HepG2 (cell line): ENCODE measurements around the gene GPS2. TPM values are rescaled to one million over a fixed set of nuclear protein-coding genes. Genes with fewer than 3 reads are reported as not detected.

Experiments
- FOXA3 ChIP-seq: IDR thresholded peaks from 2 replicates; pipeline ENCODE4 v1.6.1; 2016; ENCODE audit warnings: missing genetic modification reagents, missing compliant biosample characterization
- MLLT10 ChIP-seq: sonication (generic); formaldehyde crosslinking; IDR thresholded peaks from 2 replicates; pipeline ENCODE4 v1.4.0; 2020; ENCODE audit warnings: missing genetic modification reagents
- NR2C2 ChIP-seq: sonication (generic); formaldehyde crosslinking; IDR thresholded peaks from 2 replicates; pipeline ENCODE4 v1.4.0; 2020; ENCODE audit warnings: missing genetic modification reagents, mild to moderate bottlenecking, moderate library complexity, borderline replicate concordance
- ZNF160 ChIP-seq: sonication (generic); formaldehyde crosslinking; IDR thresholded peaks from 2 replicates; pipeline ENCODE4 v1.8.0; 2022; ENCODE audit warnings: mild to moderate bottlenecking, inconsistent platforms, missing genetic modification reagents
- ZNF367 ChIP-seq: sonication (generic); formaldehyde crosslinking; IDR thresholded peaks from 2 replicates; pipeline ENCODE4 v1.4.0; 2020; ENCODE audit warnings: missing genetic modification reagents, borderline replicate concordance
- ZNF7 ChIP-seq: IDR thresholded peaks from 2 replicates; pipeline ENCODE4 v1.6.1; 2016; ENCODE audit warnings: missing biosample characterization, missing genetic modification reagents
- ZNF878 ChIP-seq: sonication (generic); formaldehyde crosslinking; IDR thresholded peaks from 2 replicates; pipeline ENCODE4 v1.8.1; 2023; ENCODE audit warnings: mild to moderate bottlenecking, missing genetic modification reagents, moderate library complexity
- polyA plus RNA-seq, 8 experiments: library from polyadenylated mRNA; depleted of rRNA in 3 of 8; stranded (reverse) in 7 of 8; unstranded in 1 of 8; fragments of >200 nt; fragmentation: Illumina TruSeq in 4 of 8; extraction: Trizol in 4 of 8; gene quantifications; 2 replicates each; pipeline versions ENCODE4 v1.2.1 to v1.2.3, GENCODE V29; 2011 to 2016; ENCODE audit warnings: low read depth in 4 of 8, missing spikeins in 1 of 8, mixed read lengths in 1 of 8; ENCODE audit not compliant: insufficient read depth in 1 of 8
- total RNA-seq, 5 experiments: library from RNA; depleted of rRNA; stranded (reverse); fragments of >200 nt; fragmentation: Illumina TruSeq; extraction: Trizol; gene quantifications; 2 replicates each; pipeline ENCODE4 v1.2.3, GENCODE V29; 2016; ENCODE audit warnings: low read depth in 1 of 5
- TF ChIP-seq, protein P1 (sequence below): sonication (generic); formaldehyde crosslinking; IDR thresholded peaks from 2 replicates; pipeline ENCODE4 v1.4.0; 2020; ENCODE audit warnings: low read depth, missing genetic modification reagents
- TF ChIP-seq, protein P2 (sequence below): sonication (generic); formaldehyde crosslinking; IDR thresholded peaks from 2 replicates; pipeline ENCODE4 v1.4.0; 2020; ENCODE audit warnings: mild to moderate bottlenecking, missing genetic modification reagents
- TF ChIP-seq, protein P3 (sequence below): sonication (generic); formaldehyde crosslinking; IDR thresholded peaks from 2 replicates; pipeline ENCODE4 v1.5.0; 2020; ENCODE audit warnings: missing genetic modification reagents
- TF ChIP-seq, protein P4 (sequence below): sonication (generic); formaldehyde crosslinking; IDR thresholded peaks from 2 replicates; pipeline ENCODE4 v1.4.0; 2020; ENCODE audit warnings: missing genetic modification reagents
- TF ChIP-seq, protein P5 (sequence below): sonication (generic); formaldehyde crosslinking; IDR thresholded peaks from 2 replicates; pipeline ENCODE4 v1.5.0; 2020; ENCODE audit warnings: missing genetic modification reagents
- TF ChIP-seq, protein P6 (sequence below): sonication (generic); formaldehyde crosslinking; IDR thresholded peaks from 2 replicates; pipeline ENCODE4 v1.5.0; 2020; ENCODE audit warnings: mild to moderate bottlenecking, missing genetic modification reagents, borderline replicate concordance

Gene GPS2
- total and polyA plus RNA-seq, 2 of the 13 experiments (the other 11 are each of a cell fraction or from before 2014, with no cell fraction given) = 58.0 to 59.4 TPM

DNA sequence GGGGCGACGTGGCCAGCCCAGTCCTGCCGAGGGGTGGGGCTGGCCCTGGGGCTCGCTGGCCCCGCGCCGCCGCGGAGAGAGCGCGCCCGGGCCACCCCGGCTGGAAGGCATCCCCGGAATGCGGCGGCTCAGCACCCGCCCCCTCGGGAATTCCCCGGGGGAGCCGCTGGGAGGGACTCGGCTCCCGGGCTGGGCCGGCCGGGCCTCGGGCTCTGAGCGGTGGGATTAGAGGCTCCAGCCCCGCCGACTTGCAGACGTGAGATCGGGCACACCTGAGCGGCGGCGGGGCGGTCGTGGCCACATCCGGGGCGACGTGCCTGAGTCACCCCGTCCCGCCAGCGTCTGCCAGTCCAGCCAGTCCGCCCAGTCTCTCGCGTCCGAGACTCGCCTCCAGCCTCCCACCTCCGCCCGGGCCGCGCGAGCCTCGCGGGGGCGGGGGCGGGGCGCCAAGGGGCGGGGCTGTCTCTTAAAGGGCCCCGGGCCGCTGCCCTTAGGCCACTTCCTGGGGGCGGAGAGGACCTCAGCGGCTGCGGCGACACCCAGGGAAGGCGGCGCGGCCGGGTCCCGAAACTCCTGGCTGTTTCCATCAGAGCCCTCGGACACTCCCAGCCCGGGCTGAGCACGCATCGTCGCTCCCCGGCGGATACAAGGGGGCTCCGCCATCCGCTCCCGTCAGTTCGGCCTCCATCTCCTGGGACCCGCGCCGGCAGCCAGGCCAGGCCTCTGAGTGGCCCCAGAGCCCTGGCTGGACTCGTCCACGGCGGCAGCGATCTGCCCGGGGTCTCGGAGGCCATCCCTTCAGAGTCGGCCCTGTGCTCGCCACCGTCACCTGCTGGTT is 36.7 kb upstream of the GPS2 start, which contains the start of gene KCTD11 (continued):
- TF ChIP-seq, protein P1, sequence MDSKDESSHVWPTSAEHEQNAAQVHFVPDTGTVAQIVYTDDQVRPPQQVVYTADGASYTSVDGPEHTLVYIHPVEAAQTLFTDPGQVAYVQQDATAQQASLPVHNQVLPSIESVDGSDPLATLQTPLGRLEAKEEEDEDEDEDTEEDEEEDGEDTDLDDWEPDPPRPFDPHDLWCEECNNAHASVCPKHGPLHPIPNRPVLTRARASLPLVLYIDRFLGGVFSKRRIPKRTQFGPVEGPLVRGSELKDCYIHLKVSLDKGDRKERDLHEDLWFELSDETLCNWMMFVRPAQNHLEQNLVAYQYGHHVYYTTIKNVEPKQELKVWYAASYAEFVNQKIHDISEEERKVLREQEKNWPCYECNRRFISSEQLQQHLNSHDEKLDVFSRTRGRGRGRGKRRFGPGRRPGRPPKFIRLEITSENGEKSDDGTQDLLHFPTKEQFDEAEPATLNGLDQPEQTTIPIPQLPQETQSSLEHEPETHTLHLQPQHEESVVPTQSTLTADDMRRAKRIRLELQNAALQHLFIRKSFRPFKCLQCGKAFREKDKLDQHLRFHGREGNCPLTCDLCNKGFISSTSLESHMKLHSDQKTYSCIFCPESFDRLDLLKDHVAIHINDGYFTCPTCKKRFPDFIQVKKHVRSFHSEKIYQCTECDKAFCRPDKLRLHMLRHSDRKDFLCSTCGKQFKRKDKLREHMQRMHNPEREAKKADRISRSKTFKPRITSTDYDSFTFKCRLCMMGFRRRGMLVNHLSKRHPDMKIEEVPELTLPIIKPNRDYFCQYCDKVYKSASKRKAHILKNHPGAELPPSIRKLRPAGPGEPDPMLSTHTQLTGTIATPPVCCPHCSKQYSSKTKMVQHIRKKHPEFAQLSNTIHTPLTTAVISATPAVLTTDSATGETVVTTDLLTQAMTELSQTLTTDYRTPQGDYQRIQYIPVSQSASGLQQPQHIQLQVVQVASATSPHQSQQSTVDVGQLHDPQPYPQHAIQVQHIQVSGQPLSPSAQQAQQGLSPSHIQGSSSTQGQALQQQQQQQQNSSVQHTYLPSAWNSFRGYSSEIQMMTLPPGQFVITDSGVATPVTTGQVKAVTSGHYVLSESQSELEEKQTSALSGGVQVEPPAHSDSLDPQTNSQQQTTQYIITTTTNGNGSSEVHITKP = no peak; the same call in 1 of the 2 replicates
- TF ChIP-seq, protein P2, sequence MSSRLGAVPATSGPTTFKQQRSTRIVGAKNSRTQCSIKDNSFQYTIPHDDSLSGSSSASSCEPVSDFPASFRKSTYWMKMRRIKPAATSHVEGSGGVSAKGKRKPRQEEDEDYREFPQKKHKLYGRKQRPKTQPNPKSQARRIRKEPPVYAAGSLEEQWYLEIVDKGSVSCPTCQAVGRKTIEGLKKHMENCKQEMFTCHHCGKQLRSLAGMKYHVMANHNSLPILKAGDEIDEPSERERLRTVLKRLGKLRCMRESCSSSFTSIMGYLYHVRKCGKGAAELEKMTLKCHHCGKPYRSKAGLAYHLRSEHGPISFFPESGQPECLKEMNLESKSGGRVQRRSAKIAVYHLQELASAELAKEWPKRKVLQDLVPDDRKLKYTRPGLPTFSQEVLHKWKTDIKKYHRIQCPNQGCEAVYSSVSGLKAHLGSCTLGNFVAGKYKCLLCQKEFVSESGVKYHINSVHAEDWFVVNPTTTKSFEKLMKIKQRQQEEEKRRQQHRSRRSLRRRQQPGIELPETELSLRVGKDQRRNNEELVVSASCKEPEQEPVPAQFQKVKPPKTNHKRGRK = no peak
- TF ChIP-seq ZNF878 = no peak
- TF ChIP-seq, protein P3, sequence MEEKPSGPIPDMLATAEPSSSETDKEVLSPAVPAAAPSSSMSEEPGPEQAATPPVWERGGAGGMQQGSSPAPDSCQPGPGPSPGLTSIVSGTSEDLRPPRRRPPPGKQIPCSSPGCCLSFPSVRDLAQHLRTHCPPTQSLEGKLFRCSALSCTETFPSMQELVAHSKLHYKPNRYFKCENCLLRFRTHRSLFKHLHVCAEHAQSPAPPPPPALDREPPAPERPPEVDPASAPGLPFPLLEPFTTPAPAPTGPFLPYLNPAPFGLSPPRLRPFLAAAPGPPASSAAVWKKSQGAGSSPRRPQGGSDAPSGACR = peak; percentile 91; the same call in 1 of the 2 replicates
- no peak for TF ChIP-seq ZNF367 (CRISPR knock-in tag)
- TF ChIP-seq, protein P4, sequence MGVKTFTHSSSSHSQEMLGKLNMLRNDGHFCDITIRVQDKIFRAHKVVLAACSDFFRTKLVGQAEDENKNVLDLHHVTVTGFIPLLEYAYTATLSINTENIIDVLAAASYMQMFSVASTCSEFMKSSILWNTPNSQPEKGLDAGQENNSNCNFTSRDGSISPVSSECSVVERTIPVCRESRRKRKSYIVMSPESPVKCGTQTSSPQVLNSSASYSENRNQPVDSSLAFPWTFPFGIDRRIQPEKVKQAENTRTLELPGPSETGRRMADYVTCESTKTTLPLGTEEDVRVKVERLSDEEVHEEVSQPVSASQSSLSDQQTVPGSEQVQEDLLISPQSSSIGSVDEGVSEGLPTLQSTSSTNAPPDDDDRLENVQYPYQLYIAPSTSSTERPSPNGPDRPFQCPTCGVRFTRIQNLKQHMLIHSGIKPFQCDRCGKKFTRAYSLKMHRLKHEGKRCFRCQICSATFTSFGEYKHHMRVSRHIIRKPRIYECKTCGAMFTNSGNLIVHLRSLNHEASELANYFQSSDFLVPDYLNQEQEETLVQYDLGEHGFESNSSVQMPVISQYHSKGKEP (CRISPR knock-in tag) = no peak
- TF ChIP-seq ZNF7 (CRISPR knock-in tag) = no peak
- TF ChIP-seq MLLT10 (CRISPR knock-in tag) = no peak
- TF ChIP-seq FOXA3 (CRISPR knock-in tag) = no peak; the same call in none of the 2 replicates
- TF ChIP-seq, protein P5, sequence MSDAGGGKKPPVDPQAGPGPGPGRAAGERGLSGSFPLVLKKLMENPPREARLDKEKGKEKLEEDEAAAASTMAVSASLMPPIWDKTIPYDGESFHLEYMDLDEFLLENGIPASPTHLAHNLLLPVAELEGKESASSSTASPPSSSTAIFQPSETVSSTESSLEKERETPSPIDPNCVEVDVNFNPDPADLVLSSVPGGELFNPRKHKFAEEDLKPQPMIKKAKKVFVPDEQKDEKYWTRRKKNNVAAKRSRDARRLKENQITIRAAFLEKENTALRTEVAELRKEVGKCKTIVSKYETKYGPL = no peak
- TF ChIP-seq, protein P6, sequence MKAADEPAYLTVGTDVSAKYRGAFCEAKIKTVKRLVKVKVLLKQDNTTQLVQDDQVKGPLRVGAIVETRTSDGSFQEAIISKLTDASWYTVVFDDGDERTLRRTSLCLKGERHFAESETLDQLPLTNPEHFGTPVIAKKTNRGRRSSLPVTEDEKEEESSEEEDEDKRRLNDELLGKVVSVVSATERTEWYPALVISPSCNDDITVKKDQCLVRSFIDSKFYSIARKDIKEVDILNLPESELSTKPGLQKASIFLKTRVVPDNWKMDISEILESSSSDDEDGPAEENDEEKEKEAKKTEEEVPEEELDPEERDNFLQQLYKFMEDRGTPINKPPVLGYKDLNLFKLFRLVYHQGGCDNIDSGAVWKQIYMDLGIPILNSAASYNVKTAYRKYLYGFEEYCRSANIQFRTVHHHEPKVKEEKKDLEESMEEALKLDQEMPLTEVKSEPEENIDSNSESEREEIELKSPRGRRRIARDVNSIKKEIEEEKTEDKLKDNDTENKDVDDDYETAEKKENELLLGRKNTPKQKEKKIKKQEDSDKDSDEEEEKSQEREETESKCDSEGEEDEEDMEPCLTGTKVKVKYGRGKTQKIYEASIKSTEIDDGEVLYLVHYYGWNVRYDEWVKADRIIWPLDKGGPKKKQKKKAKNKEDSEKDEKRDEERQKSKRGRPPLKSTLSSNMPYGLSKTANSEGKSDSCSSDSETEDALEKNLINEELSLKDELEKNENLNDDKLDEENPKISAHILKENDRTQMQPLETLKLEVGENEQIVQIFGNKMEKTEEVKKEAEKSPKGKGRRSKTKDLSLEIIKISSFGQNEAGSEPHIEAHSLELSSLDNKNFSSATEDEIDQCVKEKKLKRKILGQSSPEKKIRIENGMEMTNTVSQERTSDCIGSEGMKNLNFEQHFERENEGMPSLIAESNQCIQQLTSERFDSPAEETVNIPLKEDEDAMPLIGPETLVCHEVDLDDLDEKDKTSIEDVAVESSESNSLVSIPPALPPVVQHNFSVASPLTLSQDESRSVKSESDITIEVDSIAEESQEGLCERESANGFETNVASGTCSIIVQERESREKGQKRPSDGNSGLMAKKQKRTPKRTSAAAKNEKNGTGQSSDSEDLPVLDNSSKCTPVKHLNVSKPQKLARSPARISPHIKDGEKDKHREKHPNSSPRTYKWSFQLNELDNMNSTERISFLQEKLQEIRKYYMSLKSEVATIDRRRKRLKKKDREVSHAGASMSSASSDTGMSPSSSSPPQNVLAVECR = peak; percentile 87
- 0 out of 2 replicates have a peak, but pooled peaks have one; percentile 34 for TF ChIP-seq NR2C2 (CRISPR knock-in tag)
- peak; percentile 62; the same call in 1 of the 2 replicates for TF ChIP-seq ZNF160 (CRISPR knock-in tag)
